ENCODE measurements around the gene ARL6. TPM values are rescaled to one million over a fixed set of nuclear protein-coding genes. Genes with fewer than 3 reads are reported as not detected.
"Not testable (repeated sequence)": the region's sequence is repeated elsewhere in the genome, so short reads cannot be mapped to it uniquely, and the experiment has no call there.

ARL6 gene
- total RNA-seq, 2 donors from 2014 or later: 4.7 to 4.8 TPM

GRCh38 chr3:97817965-97818364, 53.4 kb downstream of the ARL6 start:
- intact Hi-C loops (cut with DNase I): no loop called here
- DNase-seq: no peak
- no peak for ATAC-seq

- ATAC-seq: no peak
- intact Hi-C loops (cut with DNase I): no loop called here
- DNase-seq: no peak
These were observed 56.2 kb downstream of the ARL6 start for GRCh38 chr3:97820780-97821179.

GRCh38 chr3:97821287-97821773, 56.8 kb downstream of the ARL6 start:
- ATAC-seq (peak; percentile 10 to 14), DNase-seq (no peak)
- intact Hi-C loops (cut with DNase I): no loop called here

- intact Hi-C loops (cut with DNase I): loop anchor here in 1 of 2 donors (2.0 kb wide), 1 partner anchor 151 kb away; the partner anchor contains the start of gene RIOX2
These were observed 57.3 kb downstream of the ARL6 start, which contains the start of gene CRYBG3 for GRCh38 chr3:97821774-97822358. TSS of gene CRYBG3 (plus strand) at chr3:97822011. CDS start at chr3:97822207, 196 bp downstream.

GRCh38 chr3:97822359-97822775, 57.8 kb downstream of the ARL6 start:
- ATAC-seq: peak; percentile 62 to 73
- peak; percentile 67 for DNase-seq
- intact Hi-C loops (cut with DNase I): loop anchor here in 1 of 2 donors (2.0 kb wide), 1 partner anchor 150 kb away; the partner anchor contains the start of gene RIOX2

More at GRCh38 chr3:97821774-97822358, 57.3 kb downstream of the ARL6 start, which contains the start of gene CRYBG3:
- ATAC-seq: peak; percentile 97 to 99
- peak; percentile 89 for DNase-seq

- DNase-seq (peak; percentile 26), ATAC-seq (peak in 1 of 2 donors; percentile 14)
- intact Hi-C loops (cut with DNase I): loop anchor here in 1 of 2 donors (2.0 kb wide), 1 partner anchor 149 kb away; the partner anchor contains the start of gene RIOX2
These were observed 58.8 kb downstream of the ARL6 start for GRCh38 chr3:97823046-97824004.

GRCh38 chr3:97825101-97825500, 60.5 kb downstream of the ARL6 start:
- DNase-seq (no peak), ATAC-seq (no peak)
- intact Hi-C loops (cut with DNase I): loop anchor here in 1 of 2 donors (5.0 kb wide), 1 partner anchor 57 kb away; no protein-coding TSS in a partner anchor

- no peak for DNase-seq
- no peak for ATAC-seq
- intact Hi-C loops (cut with DNase I): loop anchor here in 1 of 2 donors (5.0 kb wide), 1 partner anchor 54 kb away; no protein-coding TSS in a partner anchor
These were observed 63.3 kb downstream of the ARL6 start for GRCh38 chr3:97827741-97828471.

DNA sequence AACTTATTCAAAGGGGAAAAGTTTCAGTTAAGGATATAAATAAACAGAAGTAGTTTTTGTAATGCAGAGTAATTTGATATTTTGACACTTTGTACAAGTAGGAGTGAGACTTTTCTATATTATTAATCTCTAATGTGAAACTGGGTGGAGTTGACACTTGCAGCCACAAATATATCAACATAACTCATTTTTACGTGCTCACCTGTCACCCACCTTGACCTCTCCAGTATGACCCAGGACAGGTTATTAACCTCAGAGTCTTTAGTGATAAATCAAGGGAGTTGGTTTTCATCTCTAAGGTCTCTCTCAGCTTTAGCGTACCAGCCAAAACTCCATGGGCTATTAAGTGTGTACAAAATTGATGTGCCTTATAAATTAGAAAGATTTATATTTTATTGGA, 64.6 kb downstream of the ARL6 start:
- DNase-seq: no peak
- ATAC-seq: no peak
- intact Hi-C loops (cut with DNase I): loop anchor here in 1 of 2 donors (5.0 kb wide), 1 partner anchor 53 kb away; no protein-coding TSS in a partner anchor

- DNase-seq (no peak), ATAC-seq (no peak)
- intact Hi-C loops (cut with DNase I): no loop called here
These were observed 66.1 kb downstream of the ARL6 start for GRCh38 chr3:97830638-97831037.

- ATAC-seq (no peak), DNase-seq (no peak)
- intact Hi-C loops (cut with DNase I): no loop called here
These were observed 66.6 kb downstream of the ARL6 start for GRCh38 chr3:97831140-97831539.

DNA sequence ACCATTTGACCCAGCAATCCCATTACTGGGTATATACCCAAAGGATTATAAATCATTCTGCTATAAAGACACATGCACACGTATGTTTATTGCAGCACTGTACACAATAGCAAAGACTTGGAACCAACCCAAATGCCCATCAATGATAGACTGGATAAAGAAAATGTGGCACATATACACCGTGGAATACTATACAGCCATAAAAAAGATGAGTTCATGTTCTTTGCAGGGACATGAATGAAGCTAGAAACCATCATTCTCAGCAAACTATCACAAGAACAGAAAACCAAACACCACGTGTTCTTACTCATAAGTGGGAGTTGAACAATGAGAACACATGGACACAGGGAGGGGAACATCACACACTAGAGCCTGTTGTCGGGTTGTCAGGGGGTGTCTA, 68.6 kb downstream of the ARL6 start:
- DNase-seq; intact Hi-C loops (cut with DNase I); ATAC-seq: not testable (repeated sequence)

- no peak for DNase-seq
- intact Hi-C loops (cut with DNase I): no loop called here
- no peak for ATAC-seq
These were observed 71.2 kb downstream of the ARL6 start for GRCh38 chr3:97835761-97836160.

- intact Hi-C loops (cut with DNase I): no loop called here
- no peak for ATAC-seq
These were observed 73.8 kb downstream of the ARL6 start for GRCh38 chr3:97838393-97838792.

DNA sequence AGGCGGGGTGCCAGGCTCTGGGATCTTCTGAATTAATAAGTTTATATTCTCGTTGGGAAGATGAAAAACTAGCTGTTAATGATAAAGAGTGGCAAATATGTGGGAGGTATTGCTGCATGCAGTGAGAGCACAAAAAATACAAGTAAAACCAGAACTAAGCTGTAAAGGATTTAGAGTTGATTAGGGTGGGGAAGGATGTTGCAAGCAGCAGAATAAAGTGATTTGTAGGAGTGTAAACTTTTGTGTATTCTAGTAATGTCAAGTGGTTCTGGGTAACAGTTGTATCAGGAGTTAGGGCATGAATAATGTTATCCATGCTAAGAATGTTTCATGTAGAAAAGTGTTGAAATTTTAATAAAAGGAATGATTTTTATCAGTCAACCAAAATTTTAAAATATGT, 75.4 kb downstream of the ARL6 start:
- intact Hi-C loops (cut with DNase I): no loop called here
- DNase-seq (no peak), ATAC-seq (no peak)

More at GRCh38 chr3:97838393-97838792, 73.8 kb downstream of the ARL6 start:
- DNase-seq: no peak

- ATAC-seq: no peak
- no peak for DNase-seq
- intact Hi-C loops (cut with DNase I): no loop called here
These were observed 76.7 kb downstream of the ARL6 start for GRCh38 chr3:97841304-97841703.

- ATAC-seq (no peak), DNase-seq (no peak)
- intact Hi-C loops (cut with DNase I): no loop called here
These were observed 77.4 kb downstream of the ARL6 start for GRCh38 chr3:97841956-97842355.

- intact Hi-C loops (cut with DNase I): no loop called here
- ATAC-seq (no peak), DNase-seq (no peak)
These were observed 84.2 kb downstream of the ARL6 start for GRCh38 chr3:97848779-97849178.

Data from left cardiac atrium (tissue), 4 donors.